Thyroid gland (tissue), 4 donors: ENCODE measurements around the gene ASB4.

Experiments used
- POLR2A ChIP-seq, 2 donors: fragments of 450-650 bp; IDR thresholded peaks; one replicate each; pipeline ENCODE4 v1.6.1; 2017; ENCODE audit warnings: antibody characterized with exemption in 2 of 2, mild to moderate bottlenecking in 2 of 2, moderate library complexity in 1 of 2
- TF ChIP-seq, protein P1 (sequence below), 6 experiments: fragments of 200-600 bp in 3 of 6; fragments of 450-650 bp in 3 of 6; sonication (generic) in 3 of 6; IDR thresholded peaks; one replicate each; pipeline ENCODE4 v1.5.1; 2016 to 2019; ENCODE audit warnings: antibody characterized with exemption in 6 of 6, mild to moderate bottlenecking in 2 of 6, inconsistent platforms in 1 of 6, moderate library complexity in 1 of 6

DNA sequence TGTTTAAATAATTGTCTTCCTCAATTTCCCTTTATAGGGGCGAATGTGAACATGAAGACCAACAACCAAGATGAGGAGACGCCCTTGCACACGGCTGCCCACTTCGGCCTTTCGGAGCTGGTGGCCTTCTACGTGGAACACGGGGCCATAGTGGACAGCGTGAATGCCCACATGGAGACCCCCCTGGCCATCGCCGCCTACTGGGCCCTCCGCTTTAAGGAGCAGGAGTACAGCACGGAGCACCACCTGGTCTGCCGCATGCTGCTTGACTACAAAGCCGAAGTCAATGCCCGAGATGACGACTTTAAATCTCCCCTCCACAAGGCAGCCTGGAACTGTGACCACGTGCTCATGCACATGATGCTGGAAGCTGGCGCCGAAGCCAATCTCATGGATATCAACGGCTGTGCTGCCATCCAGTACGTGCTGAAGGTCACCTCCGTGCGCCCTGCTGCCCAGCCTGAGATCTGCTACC, 42.1 kb downstream of the ASB4 start:
- TF ChIP-seq, protein P1, sequence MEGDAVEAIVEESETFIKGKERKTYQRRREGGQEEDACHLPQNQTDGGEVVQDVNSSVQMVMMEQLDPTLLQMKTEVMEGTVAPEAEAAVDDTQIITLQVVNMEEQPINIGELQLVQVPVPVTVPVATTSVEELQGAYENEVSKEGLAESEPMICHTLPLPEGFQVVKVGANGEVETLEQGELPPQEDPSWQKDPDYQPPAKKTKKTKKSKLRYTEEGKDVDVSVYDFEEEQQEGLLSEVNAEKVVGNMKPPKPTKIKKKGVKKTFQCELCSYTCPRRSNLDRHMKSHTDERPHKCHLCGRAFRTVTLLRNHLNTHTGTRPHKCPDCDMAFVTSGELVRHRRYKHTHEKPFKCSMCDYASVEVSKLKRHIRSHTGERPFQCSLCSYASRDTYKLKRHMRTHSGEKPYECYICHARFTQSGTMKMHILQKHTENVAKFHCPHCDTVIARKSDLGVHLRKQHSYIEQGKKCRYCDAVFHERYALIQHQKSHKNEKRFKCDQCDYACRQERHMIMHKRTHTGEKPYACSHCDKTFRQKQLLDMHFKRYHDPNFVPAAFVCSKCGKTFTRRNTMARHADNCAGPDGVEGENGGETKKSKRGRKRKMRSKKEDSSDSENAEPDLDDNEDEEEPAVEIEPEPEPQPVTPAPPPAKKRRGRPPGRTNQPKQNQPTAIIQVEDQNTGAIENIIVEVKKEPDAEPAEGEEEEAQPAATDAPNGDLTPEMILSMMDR (IDR thresholded peaks at IDR 0.05): peak in 1 of 6 experiments; percentile 8
- no peak for TF ChIP-seq POLR2A (IDR thresholded peaks at IDR 0.05)
